HepG2 (cell line): Measurements from ENCODE around the gene ZNF783. TPM values are rescaled to one million over a fixed set of nuclear protein-coding genes. Genes with fewer than 3 reads are reported as not detected.
A peak's percentile ranks its signal among the peaks of the same experiment; 100 is the strongest.

Experiments used
- ATAC-seq: fragments of 200-7000 bp; cut with Tn5 transposase; 3 replicates; pipeline ENCODE4 v1.9.1; 2020; ENCODE audit warnings: mild to moderate bottlenecking, moderate library complexity
- Bru-seq: library from RNA; stranded (reverse); fragments of 400-500 nt; gene quantifications from one replicate; lab custom pipeline; 2021; lab: Mats Ljungman, UMichigan
- BruChase-seq, 2 experiments: library from RNA; stranded (reverse); fragments of 400-500 nt; gene quantifications; one replicate each; lab custom pipeline; 2021; lab: Mats Ljungman, UMichigan
- BruUV-seq: library from RNA; stranded (reverse); fragments of 400-500 nt; replicated peaks from 2 replicates; lab custom pipeline; 2021; lab: Mats Ljungman, UMichigan
- CTCF ChIA-PET: fragments of 300-600 bp; formaldehyde crosslinking; extraction: SDS; loops from one replicate; lab custom pipeline; 2021; ENCODE audit warnings: low total read pairs, inconsistent platforms, low intra/inter-chr PET ratio; lab: Yijun Ruan, JAX
- POLR2A ChIA-PET: fragments of 350-600 bp; sonication (Branson Sonifier 250); formaldehyde crosslinking; loops from one replicate; lab custom pipeline; 2020; ENCODE audit warnings: antibody characterized with exemption, inconsistent platforms; lab: Yijun Ruan, JAX
- DNase-seq: peaks from one replicate; pipeline ENCODE4 v3.0.0-alpha.2; 2015; ENCODE audit warnings: low spot score
- FAIRE-seq: peaks from 3 replicates; lab custom pipeline; 2011; peaks lifted over from hg19 to GRCh38; lab: Jason Lieb, UNC
- H2AFZ ChIP-seq: one replicate; pipeline ENCODE4 v1.6.1; 2011; ENCODE audit warnings: low read length, inconsistent platforms
- H3K27ac ChIP-seq: fragments of 300-600 bp; 3 replicates; pipeline ENCODE4 v1.8.0; 2011; ENCODE audit warnings: mixed run types, mild to moderate bottlenecking, mixed read lengths, low read length, inconsistent platforms; ENCODE audit not compliant: insufficient read depth; ENCODE audit errors: extremely low read length
- H3K27me3 ChIP-seq, 2 experiments: fragments of 200-600 bp in 1 of 2; 2 replicates in 1 of 2; 3 replicates in 1 of 2; pipeline versions ENCODE4 v1.6.0 to v1.8.0; 2011; ENCODE audit warnings: low read length in 2 of 2, mild to moderate bottlenecking in 2 of 2, moderate library complexity in 2 of 2, inconsistent platforms in 1 of 2; ENCODE audit not compliant: insufficient read depth in 2 of 2, control insufficient read depth in 1 of 2
- H3K36me3 ChIP-seq, 2 experiments: fragments of 200-600 bp in 1 of 2; replicated peaks in 1 of 2; 2 replicates in 1 of 2; 3 replicates in 1 of 2; pipeline versions ENCODE4 v1.5.1 to v1.8.0; 2011; ENCODE audit warnings: low read length in 2 of 2, inconsistent platforms in 1 of 2; ENCODE audit not compliant: insufficient read depth in 2 of 2, control insufficient read depth in 1 of 2
- H3K4me1 ChIP-seq: 2 replicates; pipeline ENCODE4 v1.5.1; 2012; ENCODE audit warnings: low read length, inconsistent platforms; ENCODE audit not compliant: insufficient read depth
- H3K4me2 ChIP-seq: 2 replicates; pipeline ENCODE4 v1.6.0; 2011; ENCODE audit warnings: low read depth, low read length, inconsistent platforms
- H3K4me3 ChIP-seq, 3 experiments: fragments of 200-600 bp in 1 of 3; sonication (generic), shearing (Covaris generic) in 1 of 3; replicated peaks in 1 of 3; 2 replicates each; pipeline ENCODE4 v1.5.1; 2011 to 2016; ENCODE audit warnings: low read length in 3 of 3, inconsistent platforms in 2 of 3, low read depth in 2 of 3, mild to moderate bottlenecking in 2 of 3, control low read depth in 1 of 3, mixed read lengths in 1 of 3; ENCODE audit not compliant: insufficient read depth in 1 of 3
- H3K79me2 ChIP-seq: one replicate; pipeline ENCODE4 v1.6.1; 2011; ENCODE audit warnings: low read length, inconsistent platforms; ENCODE audit not compliant: insufficient read depth
- H3K9ac ChIP-seq: 2 replicates; pipeline ENCODE4 v1.6.0; 2011; ENCODE audit warnings: mild to moderate bottlenecking, low read depth, low read length, inconsistent platforms; ENCODE audit not compliant: insufficient read depth
- H3K9me3 ChIP-seq: 2 replicates; pipeline ENCODE4 v1.5.1; 2012; ENCODE audit warnings: mild to moderate bottlenecking, low read length
- H4K20me1 ChIP-seq: 2 replicates; pipeline ENCODE4 v1.6.0; 2011; ENCODE audit warnings: inconsistent platforms, mild to moderate bottlenecking, low read length, moderate library complexity; ENCODE audit not compliant: insufficient read depth
- DBP ChIP-seq: sonication (generic); formaldehyde crosslinking; IDR thresholded peaks from 2 replicates; pipeline ENCODE4 v1.4.0; 2020; ENCODE audit warnings: missing genetic modification reagents; ENCODE audit errors: not compliant biosample characterization
- SIN3B ChIP-seq: fragments of 150-350 bp; IDR thresholded peaks from 2 replicates; pipeline ENCODE4 v1.6.1; 2014; ENCODE audit warnings: low read length
- SMARCC2 ChIP-seq: fragments of 450-650 bp; IDR thresholded peaks from 2 replicates; pipeline ENCODE4 v1.6.1; 2017; ENCODE audit warnings: antibody characterized with exemption, mild to moderate bottlenecking
- TP53 ChIP-seq: sonication (generic); formaldehyde crosslinking; conservative IDR thresholded peaks from 2 replicates; pipeline ENCODE4 v1.4.0; 2020; ENCODE audit warnings: missing genetic modification reagents
- ZFX ChIP-seq: sonication (generic); formaldehyde crosslinking; IDR thresholded peaks from 2 replicates; pipeline ENCODE4 v1.4.0; 2020; ENCODE audit warnings: mild to moderate bottlenecking, low read depth, missing genetic modification reagents, moderate library complexity
- ZNF234 ChIP-seq: sonication (generic); formaldehyde crosslinking; conservative IDR thresholded peaks from 2 replicates; pipeline ENCODE4 v1.5.1; 2020; ENCODE audit warnings: mild to moderate bottlenecking, missing genetic modification reagents
- ZNF296 ChIP-seq: sonication (generic); formaldehyde crosslinking; conservative IDR thresholded peaks from 2 replicates; pipeline ENCODE4 v1.5.0; 2020; ENCODE audit warnings: mild to moderate bottlenecking, missing genetic modification reagents
- ZNF552 ChIP-seq: sonication (generic); formaldehyde crosslinking; IDR thresholded peaks from 2 replicates; pipeline ENCODE4 v1.9.0; 2022; ENCODE audit warnings: missing genetic modification reagents, mild to moderate bottlenecking, borderline replicate concordance
- ZNF660 ChIP-seq: sonication (generic); formaldehyde crosslinking; IDR thresholded peaks from 2 replicates; pipeline ENCODE4 v1.5.1; 2020; ENCODE audit warnings: mild to moderate bottlenecking, low read depth, missing genetic modification reagents, borderline replicate concordance
- WGBS: methylation state at CpG from one replicate; pipeline ENCODE4 v1.1.6; 2017; ENCODE audit warnings: low lambda C conversion rate; 5-methylcytosine and 5-hydroxymethylcytosine counted together
- in situ Hi-C: cut with HindIII; loops from 2 replicates; pipeline ENCODE4 v1.10.0; 2017; ENCODE audit warnings: low pct_unique_long_range_greater_than_20kb; ENCODE audit not compliant: extremely low pct_ligation_motif_present
- intact Hi-C: fragments of 100-400 bp; cut with micrococcal nuclease; formaldehyde crosslinking; loops from one replicate; pipeline ENCODE4 v1.10.0; 2022; ENCODE audit not compliant: unreplicated experiment
- long read RNA-seq, 2 experiments: library from RNA in 1 of 2; library from polyadenylated mRNA in 1 of 2; stranded (forward) in 1 of 2; unstranded in 1 of 2; transcript quantifications; one replicate each; pipeline ENCODE4 v2.0.0, GENCODE V29; 2019 to 2022
- polyA minus RNA-seq, 3 experiments: library from RNA; depleted of rRNA, polyadenylated mRNA; stranded (reverse); fragments of >200 nt; gene quantifications; 2 replicates each; pipeline ENCODE4 v1.2.3, GENCODE V29; 2011; ENCODE audit warnings: low replicate concordance in 1 of 3
- polyA plus RNA-seq, 8 experiments: library from polyadenylated mRNA; depleted of rRNA in 3 of 8; stranded (reverse) in 7 of 8; unstranded in 1 of 8; fragments of >200 nt; fragmentation: Illumina TruSeq in 4 of 8; extraction: Trizol in 4 of 8; gene quantifications; 2 replicates each; pipeline versions ENCODE4 v1.2.1 to v1.2.3, GENCODE V29; 2011 to 2016; ENCODE audit warnings: low read depth in 4 of 8, missing spikeins in 1 of 8, mixed read lengths in 1 of 8; ENCODE audit not compliant: insufficient read depth in 1 of 8
- total RNA-seq, 5 experiments: library from RNA; depleted of rRNA; stranded (reverse); fragments of >200 nt; fragmentation: Illumina TruSeq; extraction: Trizol; gene quantifications; 2 replicates each; pipeline ENCODE4 v1.2.3, GENCODE V29; 2016; ENCODE audit warnings: low read depth in 1 of 5
- TF ChIP-seq, protein P1 (sequence below): sonication (generic); formaldehyde crosslinking; conservative IDR thresholded peaks from 2 replicates; pipeline ENCODE4 v1.8.1; 2023; ENCODE audit warnings: missing genetic modification reagents
- TF ChIP-seq, protein P2 (sequence below), 2 experiments: sonication (generic) in 1 of 2; formaldehyde crosslinking in 1 of 2; IDR thresholded peaks; 2 replicates each; pipeline versions ENCODE4 v1.5.1 to v1.6.1; 2011 to 2020; ENCODE audit warnings: borderline replicate concordance in 1 of 2, low read depth in 1 of 2, low read length in 1 of 2, mild to moderate bottlenecking in 1 of 2, missing genetic modification reagents in 1 of 2, moderate library complexity in 1 of 2

Gene ZNF783
- total RNA-seq (2016; rRNA removed; fragmentation: Illumina TruSeq; extraction: Trizol) (1.3 and 5.2 TPM in 2 replicates), polyA plus RNA-seq (2011; rRNA removed) (4.1 and 5.9 TPM in 2 replicates), polyA minus RNA-seq (2011; rRNA and poly(A)+ RNA removed; ENCODE audit: low replicate concordance) (3.0 and 5.9 TPM in 2 replicates), Bru-seq, nascent RNA (percentile 69 among the genes with signal in this experiment), BruChase-seq, experiment 1, labeled RNA remaining after a 6-hour chase (percentile 63 among the genes with signal in this experiment), BruChase-seq, experiment 2, labeled RNA remaining after a 2-hour chase (percentile 64 among the genes with signal in this experiment)
- 0.30 and 0.35 TPM in 2 replicates for total RNA-seq (2016; cell fraction: cytosol; rRNA removed; fragmentation: Illumina TruSeq; extraction: Trizol; ENCODE audit: low read depth)
- total RNA-seq (2016; cell fraction: insoluble cytoplasmic fraction; rRNA removed; fragmentation: Illumina TruSeq; extraction: Trizol): 1.5 and 5.4 TPM in 2 replicates
- 0.96 and 1.1 TPM in 2 replicates for total RNA-seq (2016; cell fraction: membrane; rRNA removed; fragmentation: Illumina TruSeq; extraction: Trizol)
- 8.0 TPM in 2 replicates for total RNA-seq (2016; cell fraction: nucleus; rRNA removed; fragmentation: Illumina TruSeq; extraction: Trizol)
- polyA plus RNA-seq (2011; cell fraction: cytosol; rRNA removed): 2.4 TPM in 2 replicates
- 44.7 and 47.2 TPM in 2 replicates for polyA plus RNA-seq (2011; cell fraction: nucleus; rRNA removed)
- 2.5 and 3.0 TPM in 2 replicates for polyA plus RNA-seq (2012)
- 0.17 and 0.22 TPM in 2 replicates for polyA plus RNA-seq (2016; cell fraction: cytosol; fragmentation: Illumina TruSeq; extraction: Trizol; ENCODE audit: low read depth)
- polyA plus RNA-seq (2016; cell fraction: insoluble cytoplasmic fraction; fragmentation: Illumina TruSeq; extraction: Trizol; ENCODE audit: low read depth): 1.4 and 2.5 TPM in 2 replicates
- polyA plus RNA-seq (2016; cell fraction: membrane; fragmentation: Illumina TruSeq; extraction: Trizol; ENCODE audit: low read depth): 0.55 and 0.61 TPM in 2 replicates
- 19.0 and 21.9 TPM in 2 replicates for polyA plus RNA-seq (2016; cell fraction: nucleus; fragmentation: Illumina TruSeq; extraction: Trizol; ENCODE audit: insufficient read depth, low read depth)
- polyA minus RNA-seq (2011; cell fraction: cytosol; rRNA and poly(A)+ RNA removed): 0.59 and 1.1 TPM in 2 replicates
- 7.3 and 8.1 TPM in 2 replicates for polyA minus RNA-seq (2011; cell fraction: nucleus; rRNA and poly(A)+ RNA removed)
- long read RNA-seq, experiment 1, partial matches to known transcripts: 0 of 3 reads
- long read RNA-seq, experiment 1, other reads (novel, unspliced or antisense): 3 of 3 reads
- long read RNA-seq, experiment 2, full-length matches to known transcripts: 1 of 4 reads
- long read RNA-seq, experiment 2, partial matches to known transcripts: 0 of 4 reads
- long read RNA-seq, experiment 2, other reads (novel, unspliced or antisense): 3 of 4 reads

- no peaks in the 10 kb centered on the region for H3K27me3 ChIP-seq
- H3K4me3 ChIP-seq: peak within 1 kb of the TSS; percentile 58 to 73 (median 69); a peak in 5 of 6 replicates
- peak within 1 kb of the TSS; percentile 86 for H3K9ac ChIP-seq
- CTCF ChIA-PET: interaction anchor here (0.7 to 1.9 kb wide), 2 partner anchors 24 to 160 kb away, joined by 3 to 8 read pairs; no protein-coding TSS in a partner anchor
- H3K4me1 ChIP-seq: peaks cover 17% of the 10 kb centered on the region
- H3K4me2 ChIP-seq: peak within 1 kb of the TSS; percentile 96
- no peaks in the 10 kb centered on the region for H3K9me3 ChIP-seq
- BruUV-seq: TSS peak; percentile 49
- peak within 1 kb of the TSS; percentile 48 for H3K27ac ChIP-seq
- intact Hi-C loops (no loop called here), in situ Hi-C loops (no loop called here)
- DNase-seq (peak; percentile 70), ATAC-seq (peak; percentile 95), FAIRE-seq (no peak)
- POLR2A ChIA-PET: interaction anchor here (0.9 to 1.8 kb wide), 8 partner anchors 11 to 362 kb away, joined by 3 to 16 read pairs (median 4); partner anchors contain the start of genes ZNF282, ZNF398 and ZNF777
- WGBS: under 1% methylated on average over 14 of the region's 115 CpGs
- no peaks in the 10 kb centered on the region for H4K20me1 ChIP-seq
- H3K79me2 ChIP-seq: no peaks in the 10 kb centered on the region
- H3K36me3 ChIP-seq: peaks cover 4 to 5% of the 10 kb centered on the region in 2 experiments; a peak in 3 of 5 replicates
- no peak within 1 kb of the TSS for H2AFZ ChIP-seq
- no peak for TF ChIP-seq ZNF234 (CRISPR knock-in tag)
- TF ChIP-seq SIN3B: no peak
- TF ChIP-seq TP53 (CRISPR knock-in tag): 0 out of 2 replicates have a peak, but pooled peaks have one; percentile 46
- peak; percentile 92; the same call in 1 of the 2 replicates for TF ChIP-seq ZNF552 (CRISPR knock-in tag)
- TF ChIP-seq SMARCC2: no peak
- TF ChIP-seq, protein P1, sequence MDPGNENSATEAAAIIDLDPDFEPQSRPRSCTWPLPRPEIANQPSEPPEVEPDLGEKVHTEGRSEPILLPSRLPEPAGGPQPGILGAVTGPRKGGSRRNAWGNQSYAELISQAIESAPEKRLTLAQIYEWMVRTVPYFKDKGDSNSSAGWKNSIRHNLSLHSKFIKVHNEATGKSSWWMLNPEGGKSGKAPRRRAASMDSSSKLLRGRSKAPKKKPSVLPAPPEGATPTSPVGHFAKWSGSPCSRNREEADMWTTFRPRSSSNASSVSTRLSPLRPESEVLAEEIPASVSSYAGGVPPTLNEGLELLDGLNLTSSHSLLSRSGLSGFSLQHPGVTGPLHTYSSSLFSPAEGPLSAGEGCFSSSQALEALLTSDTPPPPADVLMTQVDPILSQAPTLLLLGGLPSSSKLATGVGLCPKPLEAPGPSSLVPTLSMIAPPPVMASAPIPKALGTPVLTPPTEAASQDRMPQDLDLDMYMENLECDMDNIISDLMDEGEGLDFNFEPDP (CRISPR knock-in tag): no peak
- TF ChIP-seq ZNF660: no peak
- TF ChIP-seq ZNF296 (CRISPR knock-in tag): no peak; the same call in 1 of the 2 replicates
- TF ChIP-seq, protein P2, sequence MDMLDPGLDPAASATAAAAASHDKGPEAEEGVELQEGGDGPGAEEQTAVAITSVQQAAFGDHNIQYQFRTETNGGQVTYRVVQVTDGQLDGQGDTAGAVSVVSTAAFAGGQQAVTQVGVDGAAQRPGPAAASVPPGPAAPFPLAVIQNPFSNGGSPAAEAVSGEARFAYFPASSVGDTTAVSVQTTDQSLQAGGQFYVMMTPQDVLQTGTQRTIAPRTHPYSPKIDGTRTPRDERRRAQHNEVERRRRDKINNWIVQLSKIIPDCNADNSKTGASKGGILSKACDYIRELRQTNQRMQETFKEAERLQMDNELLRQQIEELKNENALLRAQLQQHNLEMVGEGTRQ (IDR thresholded peaks at IDR 0.05; ENCODE audit: low read depth, low read length): peak; percentile 40; the same call in 1 of the 2 replicates
- TF ChIP-seq, protein P2 (CRISPR knock-in tag; IDR thresholded peaks at IDR 0.05; ENCODE audit: borderline replicate concordance): 0 out of 2 replicates have a peak, but pooled peaks have one; percentile 53
- peak; percentile 96 for TF ChIP-seq ZFX (CRISPR knock-in tag)
- TF ChIP-seq DBP (CRISPR knock-in tag): no peak
Observed at GRCh38 chr7:149261829-149262617, at the start of gene ZNF783. TSS of gene ZNF783 (plus strand) at chr7:149262196. CDS start at chr7:149262334, 138 bp downstream.
